Mesendoderm (in vitro differentiated cells): ENCODE data around the gene PLD3.

Experiments
- DNase-seq: peaks from one replicate; pipeline ENCODE4 v3.0.0; 2013
- H2AK5ac ChIP-seq: 2 replicates; pipeline ENCODE4 v1.6.1; 2013; ENCODE audit warnings: low read length, inconsistent platforms
- H2BK120ac ChIP-seq: 2 replicates; pipeline ENCODE4 v1.6.1; 2013; ENCODE audit warnings: low read depth, mild to moderate bottlenecking, low read length, moderate library complexity, mixed read lengths
- H2BK15ac ChIP-seq: replicated peaks from 2 replicates; pipeline ENCODE4 v1.6.1; 2013; ENCODE audit warnings: low read depth, mild to moderate bottlenecking, moderate library complexity
- H2BK5ac ChIP-seq: 2 replicates; pipeline ENCODE4 v1.6.1; 2013; ENCODE audit warnings: low read length, inconsistent platforms
- H3K18ac ChIP-seq: 2 replicates; pipeline ENCODE4 v1.6.1; 2013; ENCODE audit warnings: mild to moderate bottlenecking, low read length, mixed read lengths
- H3K23ac ChIP-seq: one replicate; pipeline ENCODE4 v1.6.1; 2013; ENCODE audit warnings: low read length
- H3K27ac ChIP-seq: 2 replicates; pipeline ENCODE4 v1.5.1; 2013; ENCODE audit warnings: low read depth, mild to moderate bottlenecking, inconsistent platforms, low read length, moderate library complexity
- H3K27me3 ChIP-seq: 2 replicates; pipeline ENCODE4 v1.6.1; 2013; ENCODE audit warnings: low read length, control low read depth, mild to moderate bottlenecking, inconsistent platforms; ENCODE audit not compliant: insufficient read depth, poor library complexity
- H3K36me3 ChIP-seq: 2 replicates; pipeline ENCODE4 v1.6.1; 2013; ENCODE audit warnings: low read length, inconsistent platforms; ENCODE audit not compliant: control insufficient read depth, insufficient read depth
- H3K4ac ChIP-seq: one replicate; pipeline ENCODE4 v1.6.1; 2013; ENCODE audit warnings: low read depth, mild to moderate bottlenecking, low read length, moderate library complexity
- H3K4me1 ChIP-seq: 2 replicates; pipeline ENCODE4 v1.6.1; 2013; ENCODE audit warnings: low read depth, low read length, inconsistent platforms; ENCODE audit not compliant: control insufficient read depth
- H3K4me2 ChIP-seq: 2 replicates; pipeline ENCODE4 v1.6.1; 2013; ENCODE audit warnings: low read length
- H3K4me3 ChIP-seq: 2 replicates; pipeline ENCODE4 v1.5.1; 2013; ENCODE audit warnings: mild to moderate bottlenecking, low read length
- H3K56ac ChIP-seq: one replicate; pipeline ENCODE4 v1.6.1; 2013; ENCODE audit warnings: low read length
- H3K79me1 ChIP-seq: 2 replicates; pipeline ENCODE4 v1.6.1; 2013; ENCODE audit warnings: low read length, inconsistent platforms
- H3K79me2 ChIP-seq: 2 replicates; pipeline ENCODE4 v1.6.1; 2013; ENCODE audit warnings: mild to moderate bottlenecking, low read length; ENCODE audit not compliant: control insufficient read depth, insufficient read depth
- H3K9ac ChIP-seq: 2 replicates; pipeline ENCODE4 v1.6.1; 2013; ENCODE audit warnings: low read length, inconsistent platforms
- H4K5ac ChIP-seq: one replicate; pipeline ENCODE4 v1.6.1; 2013; ENCODE audit warnings: low read length
- H4K8ac ChIP-seq: one replicate; pipeline ENCODE4 v1.6.1; 2013; ENCODE audit warnings: low read depth, mild to moderate bottlenecking, control low read depth, low read length, moderate library complexity
- WGBS: extraction: QIAGEN DNeasy Blood & Tissue Kit; methylation state at CpG from one replicate; pipeline ENCODE4 v1.1.7; 2013; ENCODE audit warnings: low lambda C conversion rate, missing lambda C conversion rate; ENCODE audit not compliant: insufficient coverage; ENCODE audit errors: extremely low coverage; 5-methylcytosine and 5-hydroxymethylcytosine counted together

PLD3 gene

DNA sequence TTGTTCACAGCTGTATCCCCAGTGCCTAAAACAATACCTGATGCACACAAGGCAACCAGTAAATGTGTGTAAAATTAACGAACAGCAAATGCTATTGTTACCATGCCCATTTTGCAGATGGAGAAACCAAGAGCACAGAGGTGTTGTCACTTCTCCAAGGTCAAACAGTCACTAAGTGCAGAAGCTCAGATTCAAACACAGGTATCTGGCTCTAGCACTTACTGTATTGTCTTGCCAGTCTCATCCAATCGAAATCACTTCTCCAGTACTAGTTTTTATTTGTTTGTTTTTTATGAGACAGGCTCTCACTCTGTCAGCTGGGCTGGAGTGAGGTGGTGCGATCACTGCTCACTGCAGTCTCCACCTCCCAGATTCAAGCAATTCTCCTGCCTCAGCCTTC is 13.7 kb downstream of the PLD3 start:
- Histone ChIP-seq H3K18ac (no peak overlapping the region), H3K23ac (no peak overlapping the region), H4K5ac (no peak overlapping the region), H2AK5ac (no peak overlapping the region), H2BK5ac (no peak overlapping the region), H3K27me3 (no peaks in the 10 kb centered on the region), H3K4me2 (no peak overlapping the region), H3K79me2 (no peaks in the 10 kb centered on the region), H3K27ac (no peak overlapping the region), H2BK120ac (no peak overlapping the region), H3K56ac (no peak overlapping the region), H3K9ac (no peak overlapping the region), H3K79me1 (peaks cover 2% of the 10 kb centered on the region), H2BK15ac (no peak overlapping the region), H3K4me1 (peaks cover 3% of the 10 kb centered on the region), H4K8ac (no peak overlapping the region), H3K4ac (no peak overlapping the region), H3K4me3 (no peak overlapping the region), H3K36me3 (no peaks in the 10 kb centered on the region)
- DNase-seq, result no peak
- WGBS, result no CpG with 5 or more reads among the region's 3 CpGs

DNA sequence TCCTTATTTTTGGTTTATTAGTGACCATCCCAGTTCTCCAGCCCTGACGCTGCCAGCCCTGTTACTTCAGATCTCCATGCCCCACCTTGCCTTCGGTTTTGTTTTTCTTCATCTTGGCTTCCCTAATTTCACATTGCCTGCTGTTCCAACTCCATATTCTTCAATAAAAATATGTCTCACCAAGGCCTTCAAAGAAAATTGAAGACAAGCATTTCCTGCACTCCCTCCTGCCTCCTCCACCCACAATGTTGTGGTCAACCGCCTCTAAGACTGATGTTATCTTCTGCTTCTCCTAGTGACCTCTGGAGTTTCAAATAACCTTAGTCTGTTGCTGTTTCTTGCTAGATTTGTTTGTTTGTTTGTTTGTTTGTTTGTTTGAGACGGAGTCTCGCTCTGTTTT is 14.6 kb downstream of the PLD3 start:
- no peak overlapping the region for H4K8ac ChIP-seq
- no peak for DNase-seq
- no peak overlapping the region for H4K5ac ChIP-seq

DNA sequence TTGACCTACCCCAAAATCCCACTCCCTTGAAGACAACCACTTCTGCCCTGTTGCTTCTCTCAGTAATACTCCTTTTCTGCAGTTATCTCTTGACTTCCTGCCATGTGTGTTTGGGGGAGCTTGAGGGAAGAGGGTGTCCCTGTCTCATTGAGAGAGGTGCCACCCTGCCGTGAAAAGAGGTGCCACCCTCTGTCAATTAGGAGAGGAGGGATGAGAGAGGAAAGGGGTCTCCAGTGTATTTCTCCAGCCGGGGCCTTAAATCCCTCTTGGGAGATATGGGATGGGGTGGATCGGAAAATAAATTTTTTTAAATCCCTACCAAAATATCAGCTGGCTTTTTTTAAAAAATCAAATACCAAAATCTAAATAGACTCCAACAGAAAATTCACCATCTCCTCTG is 16.5 kb downstream of the PLD3 start:
- peaks cover 2% of the 10 kb centered on the region for H3K79me1 ChIP-seq
- H3K27ac ChIP-seq, result no peak overlapping the region
- H4K5ac ChIP-seq, result no peak overlapping the region
- no peak overlapping the region for H3K4me2 ChIP-seq
- H2BK15ac ChIP-seq, result no peak overlapping the region
- H3K36me3 ChIP-seq, result peaks cover 3% of the 10 kb centered on the region
- H4K8ac ChIP-seq, result no peak overlapping the region
- H2BK5ac ChIP-seq, result no peak overlapping the region
- no peak overlapping the region for H3K23ac ChIP-seq
- no peak overlapping the region for H2AK5ac ChIP-seq
- H3K56ac ChIP-seq, result no peak overlapping the region
- no peak for DNase-seq
- peaks cover 3% of the 10 kb centered on the region for H3K4me1 ChIP-seq
- H3K79me2 ChIP-seq, result no peaks in the 10 kb centered on the region
- no peak overlapping the region for H3K4ac ChIP-seq
- H3K9ac ChIP-seq, result peak overlapping the region; percentile 77
- no peak overlapping the region for H3K4me3 ChIP-seq
- H3K27me3 ChIP-seq, result no peaks in the 10 kb centered on the region
- no peak overlapping the region for H3K18ac ChIP-seq
- no CpG with 5 or more reads among the region's 3 CpGs for WGBS
- H2BK120ac ChIP-seq, result no peak overlapping the region

More for the DNA sequence above, 14.6 kb downstream of the PLD3 start:
- Histone ChIP-seq H3K9ac (no peak overlapping the region), H2BK5ac (no peak overlapping the region), H3K56ac (no peak overlapping the region), H3K27me3 (no peaks in the 10 kb centered on the region), H3K4me1 (peaks cover 3% of the 10 kb centered on the region), H2BK15ac (no peak overlapping the region), H3K23ac (no peak overlapping the region), H3K18ac (no peak overlapping the region), H3K36me3 (peaks cover 1% of the 10 kb centered on the region), H3K79me2 (no peaks in the 10 kb centered on the region), H3K4me3 (no peak overlapping the region), H3K4ac (no peak overlapping the region), H3K4me2 (no peak overlapping the region), H3K27ac (no peak overlapping the region), H3K79me1 (peaks cover 2% of the 10 kb centered on the region), H2AK5ac (no peak overlapping the region), H2BK120ac (no peak overlapping the region)
- WGBS, result no CpG with 5 or more reads among the region's 5 CpGs

DNA sequence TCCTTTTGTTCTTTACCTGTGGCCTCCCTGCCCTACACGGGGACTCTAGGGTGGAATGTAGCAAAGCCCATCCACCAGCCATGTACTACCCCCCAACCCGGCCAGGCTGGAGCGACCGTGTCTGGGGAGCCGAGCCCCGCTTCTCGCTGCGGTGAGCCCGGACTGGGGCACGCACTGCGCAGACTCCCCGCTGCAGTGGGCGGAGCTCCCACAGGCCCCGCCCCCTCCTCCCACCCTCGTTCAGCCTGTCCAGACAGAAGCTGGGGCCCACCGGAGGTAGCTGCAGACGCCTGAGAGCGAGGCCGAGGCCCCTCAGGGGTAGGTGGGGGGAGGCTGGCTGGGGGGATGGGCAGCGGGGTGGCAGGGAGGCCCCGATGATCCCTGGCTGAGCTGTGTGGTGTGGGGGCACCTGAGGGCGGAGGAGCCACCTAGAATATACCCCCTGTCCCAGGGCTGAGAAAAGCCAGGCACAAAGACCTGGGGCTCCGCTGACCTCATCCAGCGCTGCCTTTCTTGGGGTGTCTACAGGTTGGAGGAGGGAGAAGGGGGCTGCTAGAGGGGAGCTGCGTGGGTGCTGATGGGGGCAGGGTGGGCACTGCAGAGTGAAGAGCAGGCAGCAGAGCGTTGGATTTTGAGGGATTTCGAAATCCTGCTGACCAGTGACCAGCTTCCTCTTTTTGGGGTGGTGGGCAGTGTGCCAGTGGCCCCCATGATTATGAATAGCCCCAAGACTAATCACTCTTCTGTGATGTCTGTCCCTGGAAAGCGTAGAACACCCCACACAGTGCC is 17.3 kb downstream of the PLD3 start:
- H3K27ac ChIP-seq, result no peak overlapping the region
- H2BK15ac ChIP-seq, result no peak overlapping the region
- peak; percentile 82 for DNase-seq

DNA sequence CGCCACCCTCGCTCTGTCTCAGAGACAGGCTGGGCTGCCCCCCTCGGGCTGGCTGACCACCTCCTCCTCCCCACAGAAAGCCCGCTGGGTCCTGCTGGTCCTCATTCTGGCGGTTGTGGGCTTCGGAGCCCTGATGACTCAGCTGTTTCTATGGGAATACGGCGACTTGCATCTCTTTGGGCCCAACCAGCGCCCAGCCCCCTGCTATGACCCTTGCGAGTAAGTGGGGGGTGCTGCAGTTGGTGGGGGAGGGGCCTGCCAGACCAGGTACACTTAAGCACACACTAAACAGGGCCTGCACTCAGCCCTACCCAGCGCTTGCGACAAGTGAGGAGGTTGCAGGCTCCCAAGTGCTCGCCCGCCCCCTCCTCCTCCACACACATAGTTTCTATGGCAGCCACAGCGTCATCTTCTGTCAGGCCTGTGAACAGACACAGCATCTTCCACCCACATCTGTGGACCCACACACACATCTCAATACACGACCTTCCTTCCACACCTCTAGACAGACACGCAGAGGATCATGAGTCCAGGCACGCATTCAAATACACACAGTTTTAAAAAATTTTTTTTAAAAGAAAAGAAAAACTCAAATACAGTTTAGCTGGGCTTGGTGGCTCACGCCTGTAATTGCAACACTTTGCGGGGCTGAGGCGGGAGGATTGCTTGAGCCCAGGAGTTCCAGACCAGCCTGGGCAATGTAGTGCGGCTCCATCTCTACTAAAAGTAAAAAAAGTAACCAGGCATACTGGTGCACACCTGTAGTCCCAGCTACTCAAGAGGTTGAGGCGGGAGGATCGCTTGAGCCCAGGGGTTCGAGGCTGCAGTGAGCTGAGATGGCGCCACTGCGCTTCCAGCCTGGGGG is 18.4 kb downstream of the PLD3 start:
- Histone ChIP-seq H3K4me1 (peaks cover 3% of the 10 kb centered on the region), H3K9ac (peak overlapping the region; percentile 85), H3K27ac (peak overlapping the region; percentile 34), H3K56ac (peak overlapping the region; percentile 92), H2BK120ac (no peak overlapping the region), H3K4me3 (no peak overlapping the region), H3K4me2 (peak overlapping the region; percentile 93), H3K79me2 (no peaks in the 10 kb centered on the region), H3K27me3 (no peaks in the 10 kb centered on the region), H4K5ac (no peak overlapping the region), H3K23ac (no peak overlapping the region), H4K8ac (no peak overlapping the region), H2BK5ac (no peak overlapping the region), H3K36me3 (peaks cover 3% of the 10 kb centered on the region), H2AK5ac (no peak overlapping the region), H3K4ac (no peak overlapping the region), H3K79me1 (peaks cover 2% of the 10 kb centered on the region), H2BK15ac (no peak overlapping the region), H3K18ac (no peak overlapping the region)
- peak; percentile 90 for DNase-seq
- no CpG with 5 or more reads among the region's 27 CpGs for WGBS

More for the DNA sequence above, 17.3 kb downstream of the PLD3 start:
- Histone ChIP-seq H3K4me3 (peak overlapping the region; percentile 40), H3K23ac (no peak overlapping the region), H3K4me1 (peaks cover 3% of the 10 kb centered on the region), H3K27me3 (no peaks in the 10 kb centered on the region), H3K56ac (peak overlapping the region; percentile 92), H3K4me2 (peak overlapping the region; percentile 93), H3K79me2 (no peaks in the 10 kb centered on the region), H2BK5ac (no peak overlapping the region), H3K79me1 (peaks cover 2% of the 10 kb centered on the region), H3K18ac (peak overlapping the region; percentile 19), H2AK5ac (no peak overlapping the region), H4K5ac (no peak overlapping the region), H3K4ac (peak overlapping the region; percentile 18), H2BK120ac (no peak overlapping the region), H3K9ac (peak overlapping the region; percentile 85), H4K8ac (no peak overlapping the region), H3K36me3 (peaks cover 3% of the 10 kb centered on the region)
- no CpG with 5 or more reads among the region's 28 CpGs for WGBS
